22Rv1 (cell line): ENCODE data around the gene CMTM2.

Source experiments
- H3K27ac ChIP-seq: fragments of 450-650 bp; 2 replicates; pipeline ENCODE4 v1.5.1; 2017
- CTCF ChIP-seq: fragments of 450-650 bp; IDR thresholded peaks from 2 replicates; pipeline ENCODE4 v1.5.1; 2017; ENCODE audit warnings: mild to moderate bottlenecking
- ZFX ChIP-seq: fragments of 450-650 bp; IDR thresholded peaks from 2 replicates; pipeline ENCODE4 v1.6.1; 2017; ENCODE audit warnings: antibody characterized with exemption, borderline replicate concordance

Gene CMTM2

GRCh38 chr16:66598111-66598510 is 18.8 kb downstream of the CMTM2 start:
- TF ChIP-seq CTCF (no peak), ZFX (no peak)
- no peak overlapping the region for H3K27ac ChIP-seq

- TF ChIP-seq CTCF (no peak), ZFX (no peak)
- H3K27ac ChIP-seq, result no peak overlapping the region
Measured at GRCh38 chr16:66599726-66600125, 20.5 kb downstream of the CMTM2 start.

GRCh38 chr16:66600477-66600876 is 21.2 kb downstream of the CMTM2 start:
- H3K27ac ChIP-seq, result no peak overlapping the region
- TF ChIP-seq ZFX (no peak), CTCF (no peak)

- TF ChIP-seq CTCF, result no peak
- no peak for TF ChIP-seq ZFX
- no peak overlapping the region for H3K27ac ChIP-seq
Measured at GRCh38 chr16:66601471-66601870, 22.2 kb downstream of the CMTM2 start.

GRCh38 chr16:66603537-66604375 is 24.5 kb downstream of the CMTM2 start:
- H3K27ac ChIP-seq, result no peak overlapping the region
- TF ChIP-seq ZFX, result no peak
- TF ChIP-seq CTCF, result no peak

- no peak for TF ChIP-seq ZFX
- TF ChIP-seq CTCF, result peak; percentile 86
- H3K27ac ChIP-seq, result no peak within 1 kb of the TSS
Measured at GRCh38 chr16:66604376-66605176, 25.3 kb downstream of the CMTM2 start, which contains the start of gene CMTM3. Gene CMTM3, plus strand, starts transcription at chr16:66604704. Its CDS starts 102 bp downstream, at chr16:66604806.
